HepG2 (cell line): ENCODE measurements around the gene RPTOR. TPM values are rescaled to one million over a fixed set of nuclear protein-coding genes. Genes with fewer than 3 reads are reported as not detected.

Experiments used
- ATAC-seq: fragments of 200-7000 bp; cut with Tn5 transposase; 3 replicates; pipeline ENCODE4 v1.9.1; 2020; ENCODE audit warnings: mild to moderate bottlenecking, moderate library complexity
- BruUV-seq: library from RNA; stranded (reverse); fragments of 400-500 nt; replicated peaks from 2 replicates; lab custom pipeline; 2021; lab: Mats Ljungman, UMichigan
- CTCF ChIA-PET: fragments of 300-600 bp; formaldehyde crosslinking; extraction: SDS; loops from one replicate; lab custom pipeline; 2021; ENCODE audit warnings: low total read pairs, inconsistent platforms, low intra/inter-chr PET ratio; lab: Yijun Ruan, JAX
- POLR2A ChIA-PET: fragments of 350-600 bp; sonication (Branson Sonifier 250); formaldehyde crosslinking; loops from one replicate; lab custom pipeline; 2020; ENCODE audit warnings: antibody characterized with exemption, inconsistent platforms; lab: Yijun Ruan, JAX
- DNase-seq: peaks from one replicate; pipeline ENCODE4 v3.0.0-alpha.2; 2015; ENCODE audit warnings: low spot score
- FAIRE-seq: peaks from 3 replicates; lab custom pipeline; 2011; peaks lifted over from hg19 to GRCh38; lab: Jason Lieb, UNC
- H2AFZ ChIP-seq: one replicate; pipeline ENCODE4 v1.6.1; 2011; ENCODE audit warnings: low read length, inconsistent platforms
- H3K27ac ChIP-seq: fragments of 300-600 bp; 3 replicates; pipeline ENCODE4 v1.8.0; 2011; ENCODE audit warnings: mixed run types, mild to moderate bottlenecking, mixed read lengths, low read length, inconsistent platforms; ENCODE audit not compliant: insufficient read depth; ENCODE audit errors: extremely low read length
- H3K27me3 ChIP-seq, 2 experiments: fragments of 200-600 bp in 1 of 2; 2 replicates in 1 of 2; 3 replicates in 1 of 2; pipeline versions ENCODE4 v1.6.0 to v1.8.0; 2011; ENCODE audit warnings: low read length in 2 of 2, mild to moderate bottlenecking in 2 of 2, moderate library complexity in 2 of 2, inconsistent platforms in 1 of 2; ENCODE audit not compliant: insufficient read depth in 2 of 2, control insufficient read depth in 1 of 2
- H3K36me3 ChIP-seq, 2 experiments: fragments of 200-600 bp in 1 of 2; replicated peaks in 1 of 2; 2 replicates in 1 of 2; 3 replicates in 1 of 2; pipeline versions ENCODE4 v1.5.1 to v1.8.0; 2011; ENCODE audit warnings: low read length in 2 of 2, inconsistent platforms in 1 of 2; ENCODE audit not compliant: insufficient read depth in 2 of 2, control insufficient read depth in 1 of 2
- H3K4me1 ChIP-seq: 2 replicates; pipeline ENCODE4 v1.5.1; 2012; ENCODE audit warnings: low read length, inconsistent platforms; ENCODE audit not compliant: insufficient read depth
- H3K4me2 ChIP-seq: 2 replicates; pipeline ENCODE4 v1.6.0; 2011; ENCODE audit warnings: low read depth, low read length, inconsistent platforms
- H3K4me3 ChIP-seq, 3 experiments: fragments of 200-600 bp in 1 of 3; sonication (generic), shearing (Covaris generic) in 1 of 3; replicated peaks in 1 of 3; 2 replicates each; pipeline ENCODE4 v1.5.1; 2011 to 2016; ENCODE audit warnings: low read length in 3 of 3, inconsistent platforms in 2 of 3, low read depth in 2 of 3, mild to moderate bottlenecking in 2 of 3, control low read depth in 1 of 3, mixed read lengths in 1 of 3; ENCODE audit not compliant: insufficient read depth in 1 of 3
- H3K79me2 ChIP-seq: one replicate; pipeline ENCODE4 v1.6.1; 2011; ENCODE audit warnings: low read length, inconsistent platforms; ENCODE audit not compliant: insufficient read depth
- H3K9ac ChIP-seq: 2 replicates; pipeline ENCODE4 v1.6.0; 2011; ENCODE audit warnings: mild to moderate bottlenecking, low read depth, low read length, inconsistent platforms; ENCODE audit not compliant: insufficient read depth
- H3K9me3 ChIP-seq: 2 replicates; pipeline ENCODE4 v1.5.1; 2012; ENCODE audit warnings: mild to moderate bottlenecking, low read length
- H4K20me1 ChIP-seq: 2 replicates; pipeline ENCODE4 v1.6.0; 2011; ENCODE audit warnings: inconsistent platforms, mild to moderate bottlenecking, low read length, moderate library complexity; ENCODE audit not compliant: insufficient read depth
- CENPBD1 ChIP-seq: sonication (generic); formaldehyde crosslinking; IDR thresholded peaks from 2 replicates; pipeline ENCODE4 v1.8.0; 2022; ENCODE audit warnings: missing genetic modification reagents, low read depth, mild to moderate bottlenecking, borderline replicate concordance
- MAFK ChIP-seq, 2 experiments: IDR thresholded peaks in 1 of 2; conservative IDR thresholded peaks in 1 of 2; 2 replicates each; pipeline ENCODE4 v1.6.1; 2011; ENCODE audit warnings: improper control_type of control experiment in 2 of 2, low read length in 2 of 2
- RAD21 ChIP-seq: fragments of 450-650 bp; formaldehyde crosslinking; IDR thresholded peaks from 2 replicates; pipeline ENCODE4 v1.5.0; 2020; ENCODE audit warnings: mild to moderate bottlenecking
- SMC3 ChIP-seq: IDR thresholded peaks from 2 replicates; pipeline ENCODE4 v1.6.1; 2011; ENCODE audit warnings: low read length, improper control_type of control experiment
- THYN1 ChIP-seq: sonication (generic); formaldehyde crosslinking; IDR thresholded peaks from 2 replicates; pipeline ENCODE4 v1.8.1; 2023; ENCODE audit warnings: low read depth, mild to moderate bottlenecking, moderate library complexity, missing genetic modification reagents, borderline replicate concordance
- ZBTB7B ChIP-seq: sonication (generic); formaldehyde crosslinking; IDR thresholded peaks from 2 replicates; pipeline ENCODE4 v1.4.0; 2020; ENCODE audit warnings: missing genetic modification reagents
- ZFP36L2 ChIP-seq: sonication (generic); formaldehyde crosslinking; IDR thresholded peaks from 2 replicates; pipeline ENCODE4 v1.4.0; 2020; ENCODE audit warnings: missing genetic modification reagents
- ZNF335 ChIP-seq: sonication (generic); formaldehyde crosslinking; IDR thresholded peaks from 2 replicates; pipeline ENCODE4 v1.4.0; 2020; ENCODE audit warnings: missing genetic modification reagents
- ZNF570 ChIP-seq: sonication (generic); formaldehyde crosslinking; IDR thresholded peaks from 2 replicates; pipeline ENCODE4 v1.4.0; 2020; ENCODE audit warnings: mild to moderate bottlenecking, missing genetic modification reagents, borderline replicate concordance
- ZNF710 ChIP-seq: sonication (generic); formaldehyde crosslinking; IDR thresholded peaks from 2 replicates; pipeline ENCODE4 v1.5.0; 2020; ENCODE audit warnings: mild to moderate bottlenecking, missing genetic modification reagents, borderline replicate concordance
- ZNF782 ChIP-seq: sonication (generic); formaldehyde crosslinking; IDR thresholded peaks from 2 replicates; pipeline ENCODE4 v1.4.0; 2020; ENCODE audit warnings: missing genetic modification reagents, mild to moderate bottlenecking, borderline replicate concordance
- WGBS: methylation state at CpG from one replicate; pipeline ENCODE4 v1.1.6; 2017; ENCODE audit warnings: low lambda C conversion rate; 5-methylcytosine and 5-hydroxymethylcytosine counted together
- in situ Hi-C: cut with HindIII; loops from 2 replicates; pipeline ENCODE4 v1.10.0; 2017; ENCODE audit warnings: low pct_unique_long_range_greater_than_20kb; ENCODE audit not compliant: extremely low pct_ligation_motif_present
- intact Hi-C: fragments of 100-400 bp; cut with micrococcal nuclease; formaldehyde crosslinking; loops from one replicate; pipeline ENCODE4 v1.10.0; 2022; ENCODE audit not compliant: unreplicated experiment
- polyA plus RNA-seq, 8 experiments: library from polyadenylated mRNA; depleted of rRNA in 3 of 8; stranded (reverse) in 7 of 8; unstranded in 1 of 8; fragments of >200 nt; fragmentation: Illumina TruSeq in 4 of 8; extraction: Trizol in 4 of 8; gene quantifications; 2 replicates each; pipeline versions ENCODE4 v1.2.1 to v1.2.3, GENCODE V29; 2011 to 2016; ENCODE audit warnings: low read depth in 4 of 8, missing spikeins in 1 of 8, mixed read lengths in 1 of 8; ENCODE audit not compliant: insufficient read depth in 1 of 8
- total RNA-seq, 5 experiments: library from RNA; depleted of rRNA; stranded (reverse); fragments of >200 nt; fragmentation: Illumina TruSeq; extraction: Trizol; gene quantifications; 2 replicates each; pipeline ENCODE4 v1.2.3, GENCODE V29; 2016; ENCODE audit warnings: low read depth in 1 of 5
- TF ChIP-seq, protein P1 (sequence below): sonication (generic); formaldehyde crosslinking; IDR thresholded peaks from 2 replicates; pipeline ENCODE4 v1.5.1; 2020; ENCODE audit warnings: mild to moderate bottlenecking, missing genetic modification reagents, moderate library complexity

RPTOR gene
- total and polyA plus RNA-seq, 2 of the 13 experiments (the other 11 are each of a cell fraction or from before 2014, with no cell fraction given): 6.6 to 25.3 TPM

DNA sequence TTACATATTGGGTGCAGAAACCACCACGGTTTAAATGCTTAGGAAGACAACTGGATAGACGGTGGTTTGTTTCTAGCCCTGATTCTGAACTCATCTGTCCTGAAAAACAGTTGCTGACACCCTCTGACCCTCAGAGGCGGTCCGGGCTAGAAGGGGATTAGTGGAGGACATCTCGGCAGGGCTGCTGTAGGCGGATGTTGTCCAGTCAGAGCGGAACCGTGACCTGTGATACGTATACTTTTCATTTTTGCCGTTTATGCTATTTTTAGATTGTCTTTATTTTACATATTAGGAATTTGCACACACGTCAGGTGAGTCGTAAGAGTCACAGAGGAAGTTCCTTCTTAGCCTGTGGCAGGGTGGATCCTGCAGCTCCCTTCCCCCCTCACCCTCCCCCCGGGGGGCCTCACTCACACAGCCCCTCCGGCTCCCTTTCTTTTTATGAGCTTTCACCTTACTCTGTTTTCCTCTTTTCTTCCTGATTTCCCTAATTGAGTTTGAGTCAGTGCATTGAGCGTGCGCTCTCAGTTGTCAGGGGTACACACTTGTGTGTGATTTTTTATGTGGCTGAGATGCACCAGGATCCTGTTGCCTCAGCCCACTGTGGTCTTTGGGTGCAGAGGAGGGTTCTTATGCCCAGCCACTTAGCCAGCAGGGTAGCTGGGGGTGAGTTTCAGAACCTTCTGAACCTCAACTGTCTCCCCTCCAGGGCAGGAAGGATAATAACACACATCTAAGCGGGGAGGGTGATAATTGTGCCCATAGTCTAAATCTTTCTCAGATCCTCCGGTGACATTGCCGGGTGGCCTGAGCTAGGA lies 236.0 kb downstream of the RPTOR start:
- ChIA-PET CTCF (no interaction called here), POLR2A (no interaction called here)
- Histone ChIP-seq H3K27ac (no peak overlapping the region), H3K4me1 (no peaks in the 10 kb centered on the region), H2AFZ (no peak overlapping the region), H3K9ac (no peak overlapping the region), H3K79me2 (no peaks in the 10 kb centered on the region), H3K4me3 (no peak overlapping the region), H3K27me3 (no peaks in the 10 kb centered on the region), H3K36me3 (peaks cover 5 to 6% of the 10 kb centered on the region in 2 experiments; a peak in 4 of 5 replicates), H4K20me1 (no peaks in the 10 kb centered on the region; the same call in 1 of the 2 replicates), H3K9me3 (no peaks in the 10 kb centered on the region), H3K4me2 (no peak overlapping the region)
- TF ChIP-seq MAFK (conservative IDR thresholded peaks at IDR 0.05 in 1 of 2, IDR thresholded peaks at IDR 0.05 in 1 of 2; ENCODE audit: low read length in 2 of 2) (0 out of 4 replicates have a peak, but pooled peaks of 1 of the 2 experiments have one; percentile 13), ZFP36L2 (CRISPR knock-in tag) (no peak)
- DNase-seq: no peak
- in situ Hi-C loops (no loop called here), intact Hi-C loops (no loop called here)
- no peak for FAIRE-seq
- BruUV-seq: no TSS peak
- 95% methylated on average over 19 of the region's 19 CpGs for WGBS
- ATAC-seq: no peak

GRCh38 chr17:80781211-80781610 lies 236.6 kb downstream of the RPTOR start:
- no peak for FAIRE-seq
- DNase-seq: no peak
- Histone ChIP-seq H3K4me3 (no peak overlapping the region), H3K9me3 (no peaks in the 10 kb centered on the region), H3K36me3 (peaks cover 5 to 6% of the 10 kb centered on the region in 2 experiments; a peak in 4 of 5 replicates), H4K20me1 (no peaks in the 10 kb centered on the region; the same call in 1 of the 2 replicates), H3K9ac (no peak overlapping the region), H3K27ac (no peak overlapping the region), H3K79me2 (no peaks in the 10 kb centered on the region), H3K4me2 (no peak overlapping the region), H2AFZ (no peak overlapping the region), H3K4me1 (no peaks in the 10 kb centered on the region), H3K27me3 (no peaks in the 10 kb centered on the region)
- intact Hi-C loops (no loop called here), in situ Hi-C loops (no loop called here)
- no peak for ATAC-seq
- ChIA-PET POLR2A (no interaction called here), CTCF (no interaction called here)
- WGBS: 96% methylated on average over 13 of the region's 13 CpGs
- no TSS peak for BruUV-seq
- TF ChIP-seq, protein P1, sequence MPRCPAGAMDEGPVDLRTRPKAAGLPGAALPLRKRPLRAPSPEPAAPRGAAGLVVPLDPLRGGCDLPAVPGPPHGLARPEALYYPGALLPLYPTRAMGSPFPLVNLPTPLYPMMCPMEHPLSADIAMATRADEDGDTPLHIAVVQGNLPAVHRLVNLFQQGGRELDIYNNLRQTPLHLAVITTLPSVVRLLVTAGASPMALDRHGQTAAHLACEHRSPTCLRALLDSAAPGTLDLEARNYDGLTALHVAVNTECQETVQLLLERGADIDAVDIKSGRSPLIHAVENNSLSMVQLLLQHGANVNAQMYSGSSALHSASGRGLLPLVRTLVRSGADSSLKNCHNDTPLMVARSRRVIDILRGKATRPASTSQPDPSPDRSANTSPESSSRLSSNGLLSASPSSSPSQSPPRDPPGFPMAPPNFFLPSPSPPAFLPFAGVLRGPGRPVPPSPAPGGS (CRISPR knock-in tag): no peak
- TF ChIP-seq ZNF710 (CRISPR knock-in tag) (no peak), ZNF782 (CRISPR knock-in tag) (no peak), RAD21 (CRISPR knock-in tag) (no peak), CENPBD1 (CRISPR knock-in tag) (no peak), ZNF335 (CRISPR knock-in tag) (no peak), ZNF570 (CRISPR knock-in tag) (no peak), THYN1 (CRISPR knock-in tag) (no peak), SMC3 (no peak), ZBTB7B (CRISPR knock-in tag) (no peak)
